Psoas muscle (tissue), 8 donors: Measurements from ENCODE around the gene TMIGD3. TPM values are rescaled to one million over a fixed set of nuclear protein-coding genes. Genes with fewer than 3 reads are reported as not detected.

Experiments used
- ATAC-seq, 4 donors: fragments of 200-7000 bp; cut with Tn5 transposase; one replicate each; pipeline ENCODE4 v1.9.1; 2020; ENCODE audit warnings: moderate library complexity in 3 of 4, mild to moderate bottlenecking in 2 of 4
- DNase-seq, 2 donors: peaks; one replicate each; pipeline ENCODE4 v3.0.0-alpha.2; 2020
- H3K27ac ChIP-seq: fragments of 200-600 bp; one replicate; pipeline ENCODE4 v1.8.0; 2022
- H3K27me3 ChIP-seq, 3 donors: fragments of 200-600 bp in 1 of 3; one replicate each; pipeline versions ENCODE4 v1.6.1 to v1.8.0; 2013 to 2022; ENCODE audit warnings: low read length in 2 of 3, mild to moderate bottlenecking in 2 of 3, moderate library complexity in 1 of 3; ENCODE audit not compliant: insufficient read depth in 3 of 3
- H3K36me3 ChIP-seq, 2 donors: fragments of 200-600 bp in 1 of 2; one replicate each; pipeline versions ENCODE4 v1.6.1 to v1.8.0; 2013 to 2022; ENCODE audit warnings: low read depth in 1 of 2, mild to moderate bottlenecking in 1 of 2, moderate library complexity in 1 of 2; ENCODE audit not compliant: insufficient read depth in 1 of 2
- H3K4me1 ChIP-seq: fragments of 200-600 bp; one replicate; pipeline ENCODE4 v1.8.0; 2022
- H3K4me3 ChIP-seq: fragments of 200-600 bp; one replicate; pipeline ENCODE4 v1.8.0; 2022; ENCODE audit warnings: mild to moderate bottlenecking
- H3K9me3 ChIP-seq: fragments of 200-600 bp; one replicate; pipeline ENCODE4 v1.8.0; 2022
- CTCF ChIP-seq: fragments of 200-600 bp; IDR thresholded peaks from one replicate; pipeline ENCODE4 v1.8.0; 2022; ENCODE audit warnings: antibody characterized with exemption
- WGBS, 3 donors: extraction: QIAGEN DNeasy Blood & Tissue Kit; methylation state at CpG; one replicate each; pipeline versions ENCODE4 v1.1.6 to v1.1.7; 2013; 5-methylcytosine and 5-hydroxymethylcytosine counted together
- intact Hi-C, 2 donors: fragments of 100-400 bp; cut with DNase I; formaldehyde crosslinking; loops; one replicate each; pipeline versions ENCODE4 v1.11.0 to v1.14.2; 2022
- polyA plus RNA-seq, 3 donors: library from polyadenylated mRNA; stranded (reverse); fragments of 200-250 nt; gene quantifications; one replicate each; pipeline ENCODE4 v1.2.3, GENCODE V29; 2013
- total RNA-seq, 4 donors: library from RNA; stranded (reverse); fragmentation: NEBNext Ultra II Directional in 2 of 4; extraction: Animal tissue kit (Norgen Biotek cat#: 25700) in 2 of 4; gene quantifications; one replicate each; pipeline versions ENCODE4 v1.2.1 to v1.2.4, GENCODE V29; 2021 to 2023
- donor health status: healthy with polysubstance abuse.
- donor health status: DM: no; HTN: no; CAD: no; lungs with moderate emphysema.
- donor health status: Bipolar disorder and iron deficiency.
- donor health status: healthy.
- donor health status: DM: yes; HTN: yes; CAD: no.
- donor health status: DM: no; HTN: no; CAD: no.
- donor health status: DM: no; HTN: no; CAD: no.
- donor health status: DM: yes; HTN: yes; CAD: no.

Gene TMIGD3
- total and polyA plus RNA-seq, 7 donors = 0.34 to 1.1 (median 0.61) TPM

- Histone ChIP-seq H3K36me3 (peaks cover 12 to 79% of the 10 kb centered on the region in 2 donors), H3K9me3 (no peaks in the 10 kb centered on the region), H3K27me3 (no peaks in the 10 kb centered on the region), H3K4me3 (no peak overlapping the region), H3K4me1 (no peaks in the 10 kb centered on the region), H3K27ac (peak overlapping the region; percentile 10)
- ATAC-seq (peak in 1 of 4 donors; percentile 11), DNase-seq (no peak)
- no peak for TF ChIP-seq CTCF
- intact Hi-C loops = no loop called here
- WGBS, 3 donors = 90 to 94% (median 90%) methylated on average over 4 of the region's 4 CpGs
Observed at GRCh38 chr1:111462370-111463028, 40.9 kb downstream of the TMIGD3 start.

- intact Hi-C loops = no loop called here
- 91 to 96% (median 95%) methylated on average over 6 of the region's 6 CpGs for WGBS, 3 donors
- Histone ChIP-seq H3K9me3 (no peaks in the 10 kb centered on the region), H3K4me1 (no peaks in the 10 kb centered on the region), H3K27ac (no peak overlapping the region), H3K36me3 (peaks cover 10 to 79% of the 10 kb centered on the region in 2 donors), H3K4me3 (no peak overlapping the region), H3K27me3 (no peaks in the 10 kb centered on the region)
- no peak for ATAC-seq
- DNase-seq = no peak
- no peak for TF ChIP-seq CTCF
Observed at GRCh38 chr1:111461765-111462164, 41.7 kb downstream of the TMIGD3 start.

GRCh38 chr1:111455642-111456031 is 47.8 kb downstream of the TMIGD3 start:
- H3K27ac ChIP-seq = no peak overlapping the region
- no peaks in the 10 kb centered on the region for H3K9me3 ChIP-seq
- H3K4me3 ChIP-seq = no peak overlapping the region
- WGBS, 3 donors = 93 to 94% (median 94%) methylated on average over 3 of the region's 3 CpGs
- peaks cover 41% of the 10 kb centered on the region for H3K4me1 ChIP-seq
- peaks cover 11 to 75% of the 10 kb centered on the region in 2 donors for H3K36me3 ChIP-seq
- no peak for TF ChIP-seq CTCF
- ATAC-seq (no peak), DNase-seq (no peak)
- no peaks in the 10 kb centered on the region for H3K27me3 ChIP-seq
- intact Hi-C loops = no loop called here

DNA sequence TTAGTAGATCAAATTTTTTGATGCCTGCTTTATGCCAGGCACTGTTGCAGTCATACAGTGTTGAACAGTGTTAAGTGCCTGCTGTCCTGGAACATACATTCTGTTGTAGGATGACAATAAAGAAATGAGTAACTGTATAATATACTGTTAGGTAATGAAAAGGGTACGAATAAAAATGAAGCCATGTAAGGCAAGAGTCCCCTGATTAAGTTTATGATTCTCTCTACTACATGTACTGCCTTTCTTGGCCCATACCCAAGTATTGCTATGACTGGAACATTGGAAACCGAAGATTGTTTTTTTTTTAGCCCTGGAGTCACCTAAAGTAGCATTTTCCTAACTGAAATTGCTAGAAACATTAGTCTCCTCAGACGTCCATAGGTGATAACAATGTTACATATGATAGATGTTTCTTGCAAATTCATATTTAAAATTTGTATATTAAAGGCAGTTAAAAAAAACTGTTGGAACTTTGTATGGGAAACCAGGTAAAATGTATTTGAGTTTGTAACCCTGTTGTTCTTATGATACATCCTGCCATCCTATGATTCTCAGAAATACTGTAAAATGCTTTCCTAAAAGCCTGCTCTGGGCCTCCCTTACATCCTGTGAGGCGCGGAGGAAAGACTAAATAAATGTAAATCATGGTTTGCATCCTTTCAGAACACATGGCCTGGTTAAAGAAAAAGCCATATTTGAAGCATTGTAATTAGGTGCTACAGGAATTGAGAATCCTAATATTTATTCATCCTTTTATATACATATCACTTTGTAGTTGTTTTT is 48.4 kb downstream of the TMIGD3 start:
- DNase-seq (no peak), ATAC-seq (peak in 1 of 4 donors; percentile 40)
- H3K4me1 ChIP-seq = peaks cover 47% of the 10 kb centered on the region
- no peaks in the 10 kb centered on the region for H3K27me3 ChIP-seq
- no peak for TF ChIP-seq CTCF
- peak overlapping the region; percentile 0 for H3K4me3 ChIP-seq
- intact Hi-C loops = no loop called here
- WGBS, 3 donors = 55 to 69% (median 62%) methylated on average over 5 of the region's 5 CpGs
- H3K9me3 ChIP-seq = no peaks in the 10 kb centered on the region
- H3K36me3 ChIP-seq = peaks cover 11 to 73% of the 10 kb centered on the region in 2 donors
- no peak overlapping the region for H3K27ac ChIP-seq
